H1 (cell line): ENCODE measurements around the gene DDX5.

Source experiments
- BACH1 ChIP-seq: IDR thresholded peaks from 2 replicates; pipeline ENCODE4 v1.6.1; 2012; ENCODE audit warnings: low read length, improper control_type of control experiment
- CTCF ChIP-seq, 3 experiments: IDR thresholded peaks; 1 replicate in 2 of 3; 2 replicates in 1 of 3; pipeline versions ENCODE4 v1.5.1 to v1.6.1; 2011; ENCODE audit warnings: low read length in 3 of 3, mild to moderate bottlenecking in 3 of 3, inconsistent platforms in 2 of 3, low read depth in 1 of 3, moderate library complexity in 1 of 3; ENCODE audit not compliant: insufficient read depth in 1 of 3; ENCODE audit errors: control extremely low read depth in 1 of 3
- POLR2A ChIP-seq, 2 experiments: IDR thresholded peaks; 1 replicate in 1 of 2; 2 replicates in 1 of 2; pipeline ENCODE4 v1.6.1; 2011; ENCODE audit warnings: low read depth in 2 of 2, low read length in 2 of 2, mild to moderate bottlenecking in 2 of 2; ENCODE audit errors: control extremely low read depth in 1 of 2
- SAP30 ChIP-seq: fragments of 300-600 bp; sonication (generic); IDR thresholded peaks from 2 replicates; pipeline ENCODE4 v1.7.1; 2012; ENCODE audit warnings: low read length, moderate library complexity, mild to moderate bottlenecking, inconsistent platforms; ENCODE audit not compliant: insufficient read depth, insufficient replicate concordance

GRCh38 chr17:64448665-64449512, 57.2 kb downstream of the DDX5 start, which contains the start of gene MILR1:
- TF ChIP-seq BACH1 (no peak), CTCF (IDR thresholded peaks at IDR 0.05; ENCODE audit: control extremely low read depth in 1 of 3, insufficient read depth in 1 of 3, low read depth in 1 of 3, low read length in 3 of 3) (no peak), SAP30 (no peak), POLR2A (IDR thresholded peaks at IDR 0.05; ENCODE audit: control extremely low read depth in 1 of 2, low read depth in 2 of 2, low read length in 2 of 2) (no peak)
